H9 (cell line): Measurements from ENCODE around the gene C16orf74. TPM values are rescaled to one million over a fixed set of nuclear protein-coding genes. Genes with fewer than 3 reads are reported as not detected.

Experiments
- DNase-seq: peaks from one replicate; pipeline ENCODE4 v3.0.0-alpha.2; 2017
- H2AFZ ChIP-seq: one replicate; pipeline ENCODE4 v1.6.1; 2013; ENCODE audit warnings: mild to moderate bottlenecking, low read length, control low read depth, moderate library complexity
- H2AK5ac ChIP-seq: 2 replicates; pipeline ENCODE4 v1.6.1; 2013; ENCODE audit warnings: low read length, control low read depth, mixed read lengths; ENCODE audit not compliant: insufficient read length
- H2BK120ac ChIP-seq: one replicate; pipeline ENCODE4 v1.6.1; 2013; ENCODE audit warnings: low read depth, mild to moderate bottlenecking, low read length, control low read depth, inconsistent platforms; ENCODE audit not compliant: poor library complexity, severe bottlenecking
- H2BK12ac ChIP-seq: 2 replicates; pipeline ENCODE4 v1.6.1; 2013; ENCODE audit warnings: low read length, control low read depth, mixed read lengths, low read depth; ENCODE audit not compliant: insufficient read length
- H2BK15ac ChIP-seq: 2 replicates; pipeline ENCODE4 v1.6.1; 2013; ENCODE audit warnings: low read depth, low read length, control low read depth
- H2BK20ac ChIP-seq: one replicate; pipeline ENCODE4 v1.6.1; 2013; ENCODE audit warnings: low read depth, mild to moderate bottlenecking, low read length, control low read depth, inconsistent platforms; ENCODE audit not compliant: poor library complexity, severe bottlenecking
- H2BK5ac ChIP-seq: 2 replicates; pipeline ENCODE4 v1.6.1; 2013; ENCODE audit warnings: low read length, control low read depth, mixed read lengths; ENCODE audit not compliant: insufficient read length
- H3K14ac ChIP-seq: 2 replicates; pipeline ENCODE4 v1.6.1; 2013; ENCODE audit warnings: low read length, control low read depth; ENCODE audit not compliant: insufficient read depth
- H3K18ac ChIP-seq: 2 replicates; pipeline ENCODE4 v1.6.1; 2013; ENCODE audit warnings: low read depth, mild to moderate bottlenecking, mixed read lengths, low read length, control low read depth; ENCODE audit not compliant: insufficient read length
- H3K23ac ChIP-seq: 2 replicates; pipeline ENCODE4 v1.6.1; 2013; ENCODE audit warnings: low read length, control low read depth, mixed read lengths, low read depth; ENCODE audit not compliant: insufficient read length
- H3K23me2 ChIP-seq: 2 replicates; pipeline ENCODE4 v1.6.1; 2013; ENCODE audit warnings: low read depth, mild to moderate bottlenecking, mixed read lengths, low read length, control low read depth; ENCODE audit not compliant: insufficient read length, poor library complexity, severe bottlenecking
- H3K27ac ChIP-seq: 2 replicates; pipeline ENCODE4 v1.5.1; 2013; ENCODE audit warnings: low read length, control low read depth, mixed read lengths, low read depth; ENCODE audit not compliant: insufficient read length
- H3K27me3 ChIP-seq: 2 replicates; pipeline ENCODE4 v1.6.1; 2013; ENCODE audit warnings: low read length, control low read depth, inconsistent platforms; ENCODE audit not compliant: insufficient read depth
- H3K4ac ChIP-seq: 2 replicates; pipeline ENCODE4 v1.6.1; 2013; ENCODE audit warnings: low read depth, mild to moderate bottlenecking, control low read depth, inconsistent platforms, low read length, moderate library complexity
- H3K4me1 ChIP-seq: 2 replicates; pipeline ENCODE4 v1.6.1; 2013; ENCODE audit warnings: low read length, control low read depth, inconsistent platforms; ENCODE audit not compliant: insufficient read depth
- H3K4me2 ChIP-seq: 2 replicates; pipeline ENCODE4 v1.6.1; 2013; ENCODE audit warnings: low read length, control low read depth, mixed read lengths; ENCODE audit not compliant: insufficient read length, insufficient read depth
- H3K56ac ChIP-seq: 2 replicates; pipeline ENCODE4 v1.6.1; 2013; ENCODE audit warnings: low read depth, mild to moderate bottlenecking, mixed read lengths, low read length, control low read depth; ENCODE audit not compliant: insufficient read length
- H3K79me1 ChIP-seq: 2 replicates; pipeline ENCODE4 v1.6.1; 2013; ENCODE audit warnings: low read depth, mild to moderate bottlenecking, moderate library complexity, low read length, control low read depth, inconsistent platforms; ENCODE audit not compliant: insufficient read depth, poor library complexity, severe bottlenecking
- H3K79me2 ChIP-seq: 2 replicates; pipeline ENCODE4 v1.6.1; 2013; ENCODE audit warnings: low read length, control low read depth, inconsistent platforms; ENCODE audit not compliant: insufficient read depth
- H3K9ac ChIP-seq: 2 replicates; pipeline ENCODE4 v1.6.1; 2013; ENCODE audit warnings: low read length, control low read depth, mixed read lengths; ENCODE audit not compliant: insufficient read length; ENCODE audit errors: extremely low read depth
- H3K9me3 ChIP-seq: one replicate; pipeline ENCODE4 v1.6.1; 2013; ENCODE audit warnings: low read depth, low read length, inconsistent platforms; ENCODE audit not compliant: control insufficient read depth
- H3T11ph ChIP-seq: one replicate; pipeline ENCODE4 v1.6.1; 2013; ENCODE audit warnings: mild to moderate bottlenecking, low read length, control low read depth, inconsistent platforms
- H4K20me1 ChIP-seq: one replicate; pipeline ENCODE4 v1.6.1; 2013; ENCODE audit not compliant: control insufficient read depth, insufficient read length, insufficient read depth
- H4K5ac ChIP-seq: 2 replicates; pipeline ENCODE4 v1.6.1; 2013; ENCODE audit warnings: low read depth, mild to moderate bottlenecking, mixed read lengths, low read length, control low read depth; ENCODE audit not compliant: insufficient read length
- H4K8ac ChIP-seq: replicated peaks from 2 replicates; pipeline ENCODE4 v1.6.1; 2013; ENCODE audit warnings: low read length, control low read depth, mixed read lengths, low read depth; ENCODE audit not compliant: insufficient read length
- H4K91ac ChIP-seq: 2 replicates; pipeline ENCODE4 v1.6.1; 2013; ENCODE audit warnings: low read depth, mild to moderate bottlenecking, moderate library complexity, mixed read lengths, low read length, control low read depth; ENCODE audit not compliant: insufficient read length
- H3K27ac Mint-ChIP-seq, 3 experiments: 2 replicates in 2 of 3; 3 replicates in 1 of 3; pipeline ENCODE4 v1.8.0; 2020 to 2021; ENCODE audit warnings: mixed read lengths in 3 of 3, mild to moderate bottlenecking in 1 of 3, moderate library complexity in 1 of 3
- H3K27me3 Mint-ChIP-seq: 2 replicates; pipeline ENCODE4 v1.8.0; 2021; ENCODE audit warnings: low read depth, mild to moderate bottlenecking, moderate library complexity, mixed read lengths
- H3K36me3 Mint-ChIP-seq, 3 experiments: 2 replicates in 2 of 3; 3 replicates in 1 of 3; pipeline ENCODE4 v1.8.0; 2020 to 2021; ENCODE audit warnings: low read depth in 3 of 3, mixed read lengths in 3 of 3; ENCODE audit not compliant: insufficient read depth in 1 of 3
- H3K4me1 Mint-ChIP-seq, 2 experiments: 2 replicates each; pipeline ENCODE4 v1.8.0; 2020; ENCODE audit warnings: mixed read lengths in 2 of 2
- H3K4me3 Mint-ChIP-seq, 2 experiments: 2 replicates in 1 of 2; 3 replicates in 1 of 2; pipeline ENCODE4 v1.8.0; 2020 to 2021; ENCODE audit warnings: mild to moderate bottlenecking in 2 of 2, mixed read lengths in 2 of 2, moderate library complexity in 1 of 2
- H3K9me3 Mint-ChIP-seq, 2 experiments: 2 replicates in 1 of 2; 3 replicates in 1 of 2; pipeline ENCODE4 v1.8.0; 2020; ENCODE audit warnings: mild to moderate bottlenecking in 2 of 2, mixed read lengths in 2 of 2, moderate library complexity in 1 of 2
- CTCF ChIP-seq: fragments of 200-600 bp; sonication (generic); conservative IDR thresholded peaks from 3 replicates; pipeline ENCODE4 v1.8.0; 2021; ENCODE audit warnings: antibody characterized with exemption, mild to moderate bottlenecking
- WGBS: extraction: QIAGEN DNeasy Blood & Tissue Kit; methylation state at CpG from one replicate; pipeline ENCODE4 v1.1.7; 2013; ENCODE audit warnings: missing lambda C conversion rate, low lambda C conversion rate, mixed read lengths; ENCODE audit not compliant: insufficient read length; ENCODE audit errors: extremely low coverage; 5-methylcytosine and 5-hydroxymethylcytosine counted together
- total RNA-seq: library from RNA; stranded (reverse); gene quantifications from 2 replicates; pipeline ENCODE4 v1.2.1, GENCODE V29; 2021

C16orf74 gene
- total RNA-seq, 1 experiment from 2014 or later, result 5.6 TPM

GRCh38 chr16:85685251-85685650 is 65.6 kb downstream of the C16orf74 start:
- no peak overlapping the region for H2AK5ac ChIP-seq
- H3K27ac ChIP-seq, result no peak overlapping the region
- H3K14ac ChIP-seq, result no peak overlapping the region
- no peak overlapping the region for H2BK120ac ChIP-seq
- no peak overlapping the region for H3K27ac Mint-ChIP-seq
- no peak for TF ChIP-seq CTCF
- H4K8ac ChIP-seq, result no peak overlapping the region
- H3K79me1 ChIP-seq, result no peaks in the 10 kb centered on the region
- H2BK15ac ChIP-seq, result no peak overlapping the region
- no peaks in the 10 kb centered on the region for H3K9me3 Mint-ChIP-seq
- H3T11ph ChIP-seq, result no peak overlapping the region
- H4K91ac ChIP-seq, result no peak overlapping the region
- H4K20me1 ChIP-seq, result no peaks in the 10 kb centered on the region
- H2BK12ac ChIP-seq, result no peak overlapping the region
- H3K56ac ChIP-seq, result no peak overlapping the region
- no peak overlapping the region for H3K23ac ChIP-seq
- no peak overlapping the region for H2BK5ac ChIP-seq
- no peak for DNase-seq
- no peak overlapping the region for H3K4me2 ChIP-seq
- no peak overlapping the region for H3K9ac ChIP-seq
- no peaks in the 10 kb centered on the region for H3K9me3 ChIP-seq
- H3K79me2 ChIP-seq, result peaks cover 3% of the 10 kb centered on the region; the same call in 1 of the 2 replicates
- WGBS, result no CpG with 5 or more reads among the region's 2 CpGs
- H3K27me3 ChIP-seq, result no peaks in the 10 kb centered on the region
- H3K18ac ChIP-seq, result no peak overlapping the region
- no peak overlapping the region for H2BK20ac ChIP-seq
- no peak overlapping the region for H3K4me3 Mint-ChIP-seq
- H3K4me1 ChIP-seq, result no peaks in the 10 kb centered on the region; the same call in 1 of the 2 replicates
- no peak overlapping the region for H3K4ac ChIP-seq
- H2AFZ ChIP-seq, result no peak overlapping the region
- no peak overlapping the region for H4K5ac ChIP-seq
- H3K36me3 Mint-ChIP-seq, result peaks cover 10 to 53% (median 49%) of the 10 kb centered on the region in 3 experiments; a peak in 6 of 7 replicates
- H3K4me1 Mint-ChIP-seq, result peaks cover 14 to 30% of the 10 kb centered on the region in 2 experiments
- no peaks in the 10 kb centered on the region for H3K23me2 ChIP-seq
- peaks cover 11% of the 10 kb centered on the region for H3K27me3 Mint-ChIP-seq
